Fibroblast of lung (primary cell): ENCODE results near the gene SLC4A8. TPM values are rescaled to one million over a fixed set of nuclear protein-coding genes. Genes with fewer than 3 reads are reported as not detected.
A peak's percentile ranks its signal among the peaks of the same experiment; 100 is the strongest.

Experiments used
- DNase-seq, 2 donors: peaks; one replicate each; pipeline versions ENCODE4 v3.0.0 to v3.0.0-alpha.2; 2010; ENCODE audit warnings: low read depth in 2 of 2
- H2AFZ ChIP-seq: 2 replicates; pipeline ENCODE4 v1.5.1; 2012; ENCODE audit warnings: low read length, control low read depth, inconsistent platforms
- H3K27ac ChIP-seq: 2 replicates; pipeline ENCODE4 v1.5.1; 2011; ENCODE audit warnings: low read length, control low read depth; ENCODE audit not compliant: insufficient read depth
- H3K27me3 ChIP-seq: 2 replicates; pipeline ENCODE4 v1.5.1; 2011; ENCODE audit warnings: mild to moderate bottlenecking, low read length; ENCODE audit not compliant: control insufficient read depth, insufficient read depth
- H3K36me3 ChIP-seq: 2 replicates; pipeline ENCODE4 v1.5.1; 2011; ENCODE audit warnings: low read length; ENCODE audit not compliant: control insufficient read depth, insufficient read depth
- H3K4me1 ChIP-seq: 2 replicates; pipeline ENCODE4 v1.5.1; 2011; ENCODE audit warnings: low read length; ENCODE audit not compliant: control insufficient read depth, insufficient read depth; ENCODE audit errors: extremely low read depth
- H3K4me2 ChIP-seq: 2 replicates; pipeline ENCODE4 v1.5.1; 2011; ENCODE audit warnings: low read length, control low read depth; ENCODE audit not compliant: insufficient read depth; ENCODE audit errors: extremely low read depth
- H3K4me3 ChIP-seq, 4 experiments: fragments of 200-600 bp in 1 of 4; sonication (generic) in 1 of 4; replicated peaks in 1 of 4; 2 replicates each; pipeline ENCODE4 v1.5.1; 2011 to 2016; ENCODE audit warnings: low read length in 4 of 4, low read depth in 3 of 4, mild to moderate bottlenecking in 3 of 4, control low read depth in 2 of 4, inconsistent platforms in 1 of 4, mixed read lengths in 1 of 4; ENCODE audit not compliant: insufficient read depth in 1 of 4; ENCODE audit errors: control extremely low read depth in 1 of 4
- H3K79me2 ChIP-seq: 2 replicates; pipeline ENCODE4 v1.5.1; 2012; ENCODE audit warnings: mild to moderate bottlenecking, low read length, inconsistent platforms; ENCODE audit not compliant: control insufficient read depth, insufficient read depth
- H3K9ac ChIP-seq: 2 replicates; pipeline ENCODE4 v1.5.1; 2011; ENCODE audit warnings: mild to moderate bottlenecking, low read length, control low read depth; ENCODE audit not compliant: insufficient read depth
- H3K9me3 ChIP-seq: 2 replicates; pipeline ENCODE4 v1.5.1; 2012; ENCODE audit warnings: low read depth, low read length; ENCODE audit not compliant: control insufficient read depth, insufficient read depth
- H4K20me1 ChIP-seq: 2 replicates; pipeline ENCODE4 v1.5.1; 2011; ENCODE audit warnings: low read length; ENCODE audit not compliant: control insufficient read depth, insufficient read depth; ENCODE audit errors: extremely low read depth
- CTCF ChIP-seq, 2 donors: IDR thresholded peaks in 1 of 2; conservative IDR thresholded peaks in 1 of 2; 1 replicate in 1 of 2; 2 replicates in 1 of 2; pipeline ENCODE4 v1.5.1; 2011 to 2012; ENCODE audit warnings: low read length in 2 of 2, control low read depth in 1 of 2, inconsistent platforms in 1 of 2, low read depth in 1 of 2, mild to moderate bottlenecking in 1 of 2
- EZH2 ChIP-seq: IDR thresholded peaks from 2 replicates; pipeline ENCODE4 v1.5.1; 2012; ENCODE audit warnings: low read length, control low read depth, mild to moderate bottlenecking; ENCODE audit errors: missing control alignments
- polyA plus RNA-seq, 2 donors: library from polyadenylated mRNA; depleted of rRNA in 1 of 2; stranded (reverse) in 1 of 2; unstranded in 1 of 2; fragments of >200 nt; gene quantifications; 2 replicates each; pipeline ENCODE4 v1.2.1, GENCODE V29; 2011 to 2012; ENCODE audit warnings: missing spikeins in 1 of 2
- total RNA-seq: library from RNA; depleted of rRNA; stranded (reverse); fragments of >200 nt; gene quantifications from 2 replicates; pipeline ENCODE4 v1.2.1, GENCODE V29; 2014

The SLC4A8 gene
- total and polyA plus RNA-seq, 2 donors (not counting 1 experiment from before 2014, with no cell fraction given) = 4.9 to 7.3 TPM

DNA sequence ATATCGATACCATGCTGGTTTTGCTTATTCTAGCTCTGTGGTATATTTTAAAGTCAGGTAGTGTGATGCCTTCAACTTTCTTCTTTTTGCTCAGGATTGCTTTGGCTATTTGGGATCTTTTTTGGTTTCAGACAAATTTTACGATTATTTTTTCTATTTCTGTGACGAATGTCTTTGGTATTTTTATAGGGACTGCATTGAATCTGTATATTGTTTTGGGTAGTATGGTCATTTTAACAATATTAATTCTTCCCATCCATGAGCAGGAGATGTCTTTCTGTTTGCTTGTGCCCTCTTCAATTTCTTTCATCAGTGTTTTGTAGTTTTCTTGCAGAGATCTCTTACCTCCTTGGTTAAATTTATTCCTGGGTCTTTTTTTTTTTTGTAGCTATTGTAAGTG is 10.8 kb upstream of the SLC4A8 start:
- TF ChIP-seq EZH2 (no peak), CTCF (conservative IDR thresholded peaks at IDR 0.05 in 1 of 2, IDR thresholded peaks at IDR 0.05 in 1 of 2; ENCODE audit: low read depth in 1 of 2, low read length in 2 of 2) (no peak)
- no peaks in the 10 kb centered on the region for H3K9me3 ChIP-seq
- no peaks in the 10 kb centered on the region for H4K20me1 ChIP-seq
- H3K4me3 ChIP-seq = no peak overlapping the region
- H3K36me3 ChIP-seq = no peaks in the 10 kb centered on the region
- no peaks in the 10 kb centered on the region for H3K27me3 ChIP-seq
- no peak overlapping the region for H2AFZ ChIP-seq
- H3K4me1 ChIP-seq = no peaks in the 10 kb centered on the region
- no peak overlapping the region for H3K9ac ChIP-seq
- no peak overlapping the region for H3K27ac ChIP-seq
- H3K79me2 ChIP-seq = no peaks in the 10 kb centered on the region
- H3K4me2 ChIP-seq = no peak overlapping the region
- no peak for DNase-seq

DNA sequence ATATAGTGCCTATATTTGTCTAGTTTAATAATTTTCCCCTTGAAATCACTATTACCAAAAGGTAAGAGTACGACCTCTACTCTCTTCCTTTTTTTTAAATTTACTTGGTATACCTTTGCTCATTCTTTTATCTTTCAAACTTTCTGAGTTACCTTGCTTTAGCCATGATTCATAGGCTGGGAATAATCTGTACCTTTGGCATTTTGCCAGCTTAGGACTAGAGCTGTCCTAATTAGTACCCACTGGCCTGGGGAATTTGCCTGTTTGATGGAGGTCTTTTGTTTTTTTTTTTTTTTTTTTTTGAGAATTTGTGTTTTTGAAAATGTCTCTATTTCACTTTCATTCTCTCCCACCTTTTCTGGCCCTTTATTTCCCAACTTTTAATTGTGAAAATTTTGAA is 8.7 kb upstream of the SLC4A8 start:
- Histone ChIP-seq H3K79me2 (no peaks in the 10 kb centered on the region), H3K27me3 (no peaks in the 10 kb centered on the region), H3K27ac (no peak overlapping the region), H3K9me3 (no peaks in the 10 kb centered on the region), H3K9ac (no peak overlapping the region), H3K4me2 (no peak overlapping the region), H3K4me1 (no peaks in the 10 kb centered on the region), H3K4me3 (no peak overlapping the region), H4K20me1 (no peaks in the 10 kb centered on the region), H3K36me3 (no peaks in the 10 kb centered on the region), H2AFZ (no peak overlapping the region)
- no peak for TF ChIP-seq CTCF (conservative IDR thresholded peaks at IDR 0.05 in 1 of 2, IDR thresholded peaks at IDR 0.05 in 1 of 2; ENCODE audit: low read depth in 1 of 2, low read length in 2 of 2)
- DNase-seq = peak in 1 of 2 donors; percentile 12

DNA sequence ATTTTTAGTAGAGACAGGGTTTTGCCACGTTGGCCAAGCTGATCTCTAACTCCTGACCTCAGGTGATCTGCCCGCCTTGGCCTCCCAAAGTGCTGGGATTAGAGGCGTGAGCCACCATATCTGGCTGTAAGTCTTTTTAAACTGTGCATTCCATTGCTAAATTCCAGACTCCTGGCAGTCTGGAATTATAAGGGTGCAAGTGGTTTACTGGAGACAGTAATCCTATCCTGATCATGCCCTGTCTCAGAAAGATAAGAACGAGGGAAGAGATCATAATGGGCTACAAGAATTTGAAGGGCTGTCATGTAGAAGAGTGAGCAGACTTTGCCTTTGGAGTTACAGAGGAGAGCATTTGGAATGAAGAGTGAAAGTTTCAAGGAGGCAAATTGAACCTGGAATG is 6.8 kb upstream of the SLC4A8 start:
- Histone ChIP-seq H4K20me1 (no peaks in the 10 kb centered on the region), H3K9me3 (no peaks in the 10 kb centered on the region), H3K9ac (no peak overlapping the region), H3K79me2 (no peaks in the 10 kb centered on the region), H3K4me2 (no peak overlapping the region), H3K36me3 (no peaks in the 10 kb centered on the region), H2AFZ (no peak overlapping the region), H3K27ac (no peak overlapping the region), H3K4me1 (no peaks in the 10 kb centered on the region), H3K4me3 (no peak overlapping the region), H3K27me3 (no peaks in the 10 kb centered on the region)
- DNase-seq = no peak
- TF ChIP-seq EZH2 = no peak
- TF ChIP-seq CTCF (conservative IDR thresholded peaks at IDR 0.05 in 1 of 2, IDR thresholded peaks at IDR 0.05 in 1 of 2; ENCODE audit: low read depth in 1 of 2, low read length in 2 of 2) = no peak
